GM12878 (cell line): ENCODE data around the gene KLHL36. TPM values are rescaled to one million over a fixed set of nuclear protein-coding genes. Genes with fewer than 3 reads are reported as not detected.

Experiments
- ATAC-seq: fragments of 200-7000 bp; cut with Tn5 transposase; 3 replicates; pipeline ENCODE4 v1.9.1; 2020; ENCODE audit warnings: mild to moderate bottlenecking, moderate library complexity
- BruUV-seq: library from RNA; stranded (reverse); fragments of 400-500 nt; replicated peaks from 2 replicates; lab custom pipeline; 2021; lab: Mats Ljungman, UMichigan
- CTCF ChIA-PET: fragments of 300-600 bp; sonication (Branson Sonifier 250); formaldehyde crosslinking; extraction: SDS; loops from one replicate; lab custom pipeline; 2021; ENCODE audit warnings: inconsistent platforms; lab: Yijun Ruan, JAX
- POLR2A ChIA-PET: fragments of 350-600 bp; formaldehyde crosslinking; extraction: SDS; loops from one replicate; lab custom pipeline; 2021; ENCODE audit warnings: inconsistent platforms; lab: Charles Lee
- RAD21 ChIA-PET: fragments of 300-600 bp; sonication (Branson Sonifier 250); formaldehyde crosslinking; loops from one replicate; lab custom pipeline; 2023; ENCODE audit warnings: antibody characterized with exemption; ENCODE audit not compliant: unreplicated experiment; lab: Charles Lee
- SMC1A ChIA-PET: fragments of 300-600 bp; sonication (Branson Sonifier 250); formaldehyde crosslinking; loops from one replicate; lab custom pipeline; 2023; ENCODE audit not compliant: unreplicated experiment, uncharacterized antibody; lab: Charles Lee
- DNase-seq: peaks from one replicate; pipeline ENCODE4 v3.0.0-alpha.2; 2011; ENCODE audit warnings: low read depth, low spot score
- FAIRE-seq: peaks from 3 replicates; lab custom pipeline; 2011; peaks lifted over from hg19 to GRCh38; lab: Jason Lieb, UNC
- H2AFZ ChIP-seq: 2 replicates; pipeline ENCODE4 v1.6.0; 2011; ENCODE audit warnings: low read depth, low read length, control low read depth; ENCODE audit not compliant: control insufficient read depth
- H3K27ac ChIP-seq: 2 replicates; pipeline ENCODE4 v1.5.1; 2011; ENCODE audit warnings: control low read depth; ENCODE audit not compliant: control insufficient read depth, insufficient read depth
- H3K27me3 ChIP-seq, 2 experiments: replicated peaks in 1 of 2; 2 replicates each; pipeline versions ENCODE4 v1.6.0 to v1.6.1; 2011; ENCODE audit warnings: low read length in 1 of 2; ENCODE audit not compliant: control insufficient read depth in 2 of 2, insufficient read depth in 2 of 2
- H3K36me3 ChIP-seq, 2 experiments: 2 replicates each; pipeline ENCODE4 v1.5.1; 2011; ENCODE audit warnings: low read length in 1 of 2; ENCODE audit not compliant: control insufficient read depth in 2 of 2, insufficient read depth in 2 of 2
- H3K4me1 ChIP-seq: 2 replicates; pipeline ENCODE4 v1.6.1; 2011; ENCODE audit warnings: mild to moderate bottlenecking, low read length, moderate library complexity, mixed read lengths; ENCODE audit not compliant: control insufficient read depth, insufficient read depth
- H3K4me2 ChIP-seq: 2 replicates; pipeline ENCODE4 v1.6.0; 2011; ENCODE audit warnings: control low read depth; ENCODE audit not compliant: control insufficient read depth, insufficient read depth
- H3K4me3 ChIP-seq: fragments of 200-600 bp; sonication (generic); 2 replicates; pipeline ENCODE4 v1.5.1; 2016
- H3K79me2 ChIP-seq: 2 replicates; pipeline ENCODE4 v1.6.0; 2011; ENCODE audit warnings: low read length; ENCODE audit not compliant: control insufficient read depth, insufficient read depth
- H3K9ac ChIP-seq: 2 replicates; pipeline ENCODE4 v1.8.0; 2011; ENCODE audit warnings: low read length, control low read depth, mixed read lengths; ENCODE audit not compliant: control insufficient read depth, insufficient read depth
- H3K9me3 ChIP-seq: replicated peaks from 3 replicates; pipeline ENCODE4 v1.5.1; 2011; ENCODE audit warnings: mild to moderate bottlenecking, low read length; ENCODE audit not compliant: control insufficient read depth, insufficient read depth
- H4K20me1 ChIP-seq: 2 replicates; pipeline ENCODE4 v1.6.0; 2011; ENCODE audit not compliant: control insufficient read depth, insufficient read depth
- BHLHE40 ChIP-seq, 2 experiments: fragments of 450-650 bp in 1 of 2; IDR thresholded peaks; 2 replicates each; pipeline ENCODE4 v1.6.1; 2011 to 2017; ENCODE audit warnings: low read depth in 2 of 2, borderline replicate concordance in 1 of 2, improper control_type of control experiment in 1 of 2, low read length in 1 of 2, mild to moderate bottlenecking in 1 of 2
- BMI1 ChIP-seq: fragments of 450-650 bp; IDR thresholded peaks from 2 replicates; pipeline ENCODE4 v1.6.1; 2016; ENCODE audit warnings: mild to moderate bottlenecking, moderate library complexity, borderline replicate concordance
- EED ChIP-seq: sonication (generic); IDR thresholded peaks from 2 replicates; pipeline ENCODE4 v1.6.1; 2016; ENCODE audit warnings: antibody characterized with exemption, low read depth
- EGR1 ChIP-seq, 2 experiments: IDR thresholded peaks; 1 replicate in 1 of 2; 2 replicates in 1 of 2; pipeline ENCODE4 v1.6.1; 2011 to 2012; ENCODE audit warnings: low read depth in 2 of 2, low read length in 2 of 2, borderline replicate concordance in 1 of 2, mild to moderate bottlenecking in 1 of 2, moderate library complexity in 1 of 2
- HCFC1 ChIP-seq: fragments of 150-350 bp; IDR thresholded peaks from 2 replicates; pipeline ENCODE4 v1.6.1; 2014; ENCODE audit warnings: low read length
- JUNB ChIP-seq: IDR thresholded peaks from 2 replicates; pipeline ENCODE4 v1.6.1; 2016; ENCODE audit warnings: antibody characterized with exemption, mild to moderate bottlenecking
- NR2F1 ChIP-seq: fragments of 450-650 bp; conservative IDR thresholded peaks from 2 replicates; pipeline ENCODE4 v1.6.1; 2017; ENCODE audit warnings: mild to moderate bottlenecking
- RELB ChIP-seq: fragments of 450-650 bp; IDR thresholded peaks from 2 replicates; pipeline ENCODE4 v1.6.1; 2017; ENCODE audit warnings: low read depth, mild to moderate bottlenecking, moderate library complexity
- SIX5 ChIP-seq: IDR thresholded peaks from 2 replicates; pipeline ENCODE4 v1.6.1; 2011; ENCODE audit warnings: mild to moderate bottlenecking, low read depth, low read length, moderate library complexity; ENCODE audit not compliant: severe bottlenecking
- WGBS: methylation state at CpG from one replicate; pipeline ENCODE4 v1.1.6; 2016; ENCODE audit warnings: low lambda C conversion rate; ENCODE audit not compliant: insufficient replicate concordance, insufficient coverage; ENCODE audit errors: missing lambda C conversion rate; 5-methylcytosine and 5-hydroxymethylcytosine counted together
- in situ Hi-C: fragments of 300-500 bp; cut with MboI; formaldehyde crosslinking; loops from 9 replicates; pipeline ENCODE4 v1.14.3; 2018; ENCODE audit warnings: mixed read lengths
- intact Hi-C: fragments of 100-400 bp; cut with micrococcal nuclease; formaldehyde crosslinking; loops from one replicate; pipeline ENCODE4 v1.14.2; 2022; ENCODE audit not compliant: unreplicated experiment
- polyA plus RNA-seq, 11 experiments: library from polyadenylated mRNA; depleted of rRNA in 4 of 11; unstranded in 6 of 11; stranded (reverse) in 5 of 11; fragments of >200 nt; fragmentation: Nextera tagmentation in 4 of 11; fragmentation: Illumina TruSeq in 1 of 11; extraction: Ambion mirVana in 4 of 11; extraction: Trizol in 1 of 11; gene quantifications; 1 replicate in 1 of 11; 2 replicates in 10 of 11; pipeline versions ENCODE4 v1.2.1 to v1.2.3, GENCODE V29; 2011 to 2016; ENCODE audit warnings: inconsistent platforms in 2 of 11, missing spikeins in 2 of 11, low read depth in 1 of 11
- total RNA-seq, 4 experiments: library from RNA; depleted of rRNA in 3 of 4; stranded (reverse); fragments of >200 nt in 3 of 4; fragmentation: Illumina TruSeq in 1 of 4; extraction: Trizol in 1 of 4; gene quantifications; 2 replicates each; pipeline versions ENCODE4 v1.2.1 to v1.2.3, GENCODE V29; 2013 to 2021

KLHL36 gene
- total and polyA plus RNA-seq, 10 of the 15 experiments (the other 5 are each of a cell fraction or from before 2014, with no cell fraction given): 2.6 to 45.3 (median 16.8) TPM

- peak; percentile 29; the same call in 2 of the 3 replicates for ATAC-seq
- ChIA-PET RAD21 (no interaction called here), POLR2A (interaction anchor here (0.6 kb wide), 1 partner anchor 46 kb away, joined by 6 read pairs; no protein-coding TSS in a partner anchor), CTCF (interaction anchor here (0.8 to 1.6 kb wide), 9 partner anchors 10 to 55 kb away, joined by 3 to 9 read pairs (median 3); no protein-coding TSS in a partner anchor), SMC1A (interaction anchor here (0.7 to 2.5 kb wide), 5 partner anchors 39 to 55 kb away, joined by 3 to 6 read pairs (median 3); no protein-coding TSS in a partner anchor)
- no peaks in the 10 kb centered on the region for H3K79me2 ChIP-seq
- no peak for DNase-seq
- H3K9me3 ChIP-seq: no peaks in the 10 kb centered on the region; the same call in 2 of the 3 replicates
- no peak overlapping the region for H3K9ac ChIP-seq
- in situ Hi-C loops (no loop called here), intact Hi-C loops (no loop called here)
- H2AFZ ChIP-seq: no peak overlapping the region
- no peaks in the 10 kb centered on the region for H3K36me3 ChIP-seq
- no peak overlapping the region for H3K4me2 ChIP-seq
- H4K20me1 ChIP-seq: no peaks in the 10 kb centered on the region
- no peak for FAIRE-seq
- no peak overlapping the region for H3K27ac ChIP-seq
- TF ChIP-seq EED (no peak), BMI1 (no peak), JUNB (no peak), EGR1 (IDR thresholded peaks at IDR 0.05; ENCODE audit: borderline replicate concordance in 1 of 2, low read depth in 2 of 2, low read length in 2 of 2) (no peak), BHLHE40 (IDR thresholded peaks at IDR 0.05; ENCODE audit: borderline replicate concordance in 1 of 2, low read depth in 2 of 2, low read length in 1 of 2) (no peak), SIX5 (no peak), RELB (no peak), HCFC1 (no peak), NR2F1 (no peak)
- no TSS peak for BruUV-seq
- peaks cover 10% of the 10 kb centered on the region for H3K4me1 ChIP-seq
- H3K27me3 ChIP-seq: no peaks in the 10 kb centered on the region
- WGBS: 73% methylated on average over 8 of the region's 8 CpGs
- no peak overlapping the region for H3K4me3 ChIP-seq
Measured at GRCh38 chr16:84685210-84685609, 36.9 kb downstream of the KLHL36 start.
